Esophagus squamous epithelium (tissue), 5 donors: Measurements from ENCODE around the gene PXT1. TPM values are rescaled to one million over a fixed set of nuclear protein-coding genes. Genes with fewer than 3 reads are reported as not detected.

Source experiments
- DNase-seq: peaks from one replicate; lab custom pipeline; 2025; lab: John Stamatoyannopoulos, UW
- H3K27ac ChIP-seq, 4 donors: fragments of 200-600 bp; sonication (generic); one replicate each; pipeline ENCODE4 v1.5.1; 2016 to 2019; ENCODE audit warnings: mild to moderate bottlenecking in 1 of 4
- H3K27me3 ChIP-seq, 4 donors: fragments of 200-600 bp; sonication (generic); 1 replicate in 3 of 4; 2 replicates in 1 of 4; pipeline versions ENCODE4 v1.5.1 to v1.6.0; 2017 to 2021; ENCODE audit warnings: antibody characterized with exemption in 1 of 4
- H3K36me3 ChIP-seq, 3 donors: fragments of 200-600 bp; sonication (generic); one replicate each; pipeline ENCODE4 v1.5.1; 2016 to 2019
- H3K4me1 ChIP-seq, 3 donors: fragments of 200-600 bp; sonication (generic); one replicate each; pipeline ENCODE4 v1.5.1; 2017 to 2019
- H3K4me3 ChIP-seq, 4 donors: fragments of 200-600 bp; sonication (generic); 1 replicate in 3 of 4; 2 replicates in 1 of 4; pipeline ENCODE4 v1.5.1; 2016 to 2019; ENCODE audit warnings: mild to moderate bottlenecking in 2 of 4, moderate library complexity in 1 of 4
- H3K9me3 ChIP-seq, 3 donors: fragments of 200-600 bp; sonication (generic); one replicate each; pipeline ENCODE4 v1.5.1; 2016 to 2019
- CTCF ChIP-seq, 6 experiments: fragments of 450-650 bp in 4 of 6; fragments of 200-600 bp in 2 of 6; sonication (generic) in 2 of 6; IDR thresholded peaks; one replicate each; pipeline ENCODE4 v1.5.1; 2016 to 2019; ENCODE audit warnings: antibody characterized with exemption in 6 of 6, mild to moderate bottlenecking in 4 of 6, moderate library complexity in 4 of 6
- POLR2A ChIP-seq, 4 donors: fragments of 450-650 bp; IDR thresholded peaks; one replicate each; pipeline ENCODE4 v1.6.1; 2017; ENCODE audit warnings: antibody characterized with exemption in 4 of 4, mild to moderate bottlenecking in 4 of 4, moderate library complexity in 3 of 4
- WGBS, 2 donors: methylation state at CpG; one replicate each; pipeline ENCODE4 v1.1.5; 2018; 5-methylcytosine and 5-hydroxymethylcytosine counted together
- intact Hi-C: fragments of 100-400 bp; cut with DNase I; formaldehyde crosslinking; loops from one replicate; pipeline ENCODE4 v1.15.0; 2022
- small RNA-seq, 4 donors: library from RNA; depleted of rRNA; stranded (forward); fragments of <200 nt; gene quantifications; one replicate each; pipeline ENCODE3, GENCODE V24; 2016
- total RNA-seq, 4 donors: library from RNA; depleted of rRNA; stranded (reverse); fragments of >200 nt; gene quantifications; one replicate each; pipeline ENCODE4 v1.1.0, GENCODE V29; 2016
- donor health status: DM: yes; HTN: yes; CAD: no.

Gene PXT1
- total RNA-seq, 4 donors from 2014 or later, result not detected

- 18 to 32% methylated on average over 25 to 31 of the region's 36 CpGs for WGBS, 2 donors
- H3K27ac ChIP-seq, result no peak overlapping the region
These were observed 101.8 kb downstream of the PXT1 start for GRCh38 chr6:36340618-36341454.

More at GRCh38 chr6:36340618-36341454, 101.8 kb downstream of the PXT1 start:
- H3K27me3 ChIP-seq, result peaks cover 0 to 38% (median 0%) of the 10 kb centered on the region in 4 donors
- DNase-seq, result no peak
- peaks cover 0 to 16% (median 2%) of the 10 kb centered on the region in 3 donors for H3K4me1 ChIP-seq
- peak overlapping the region in 3 of 4 donors; percentile 16 to 55 (median 28) for H3K4me3 ChIP-seq
- TF ChIP-seq POLR2A (IDR thresholded peaks at IDR 0.05), result no peak
- TF ChIP-seq CTCF (IDR thresholded peaks at IDR 0.05), result peak; percentile 88 to 96 (median 92)
- no peaks in the 10 kb centered on the region for H3K9me3 ChIP-seq
- H3K36me3 ChIP-seq, result no peaks in the 10 kb centered on the region
- intact Hi-C loops, result no loop called here

Small RNAs within 50 kb of the gene (small RNA-seq; reads per million reads assigned to genes)
- gene RN7SL502P, result 0 reads per million in 4 donors

Other genes starting within 250 kb of the PXT1 start
- gene BRPF3, start 246.1 kb downstream of the PXT1 start, total RNA-seq, result 10 to 100 TPM in 2 of 4 donors, 1 to 10 TPM in 2; 6.3 to 16.8 (median 9.9) TPM
- under 1 TPM in 2 of 4 donors, not detected in 2; 0.59 to 0.64 TPM for gene PNPLA1, start 172.8 kb downstream of the PXT1 start, total RNA-seq
- not detected for gene BNIP5, start 106.0 kb downstream of the PXT1 start, total RNA-seq
- 1 to 10 TPM; 1.3 to 7.3 (median 2.3) TPM for gene ETV7, start 55.2 kb downstream of the PXT1 start, total RNA-seq
- 10 to 100 TPM; 35.9 to 47.5 (median 41.0) TPM for gene KCTD20, start 146 bp upstream of the PXT1 start, total RNA-seq
- 10 to 100 TPM; 26.5 to 33.6 (median 30.3) TPM for gene STK38, start 104.6 kb upstream of the PXT1 start, total RNA-seq
- gene SRSF3, start 151.5 kb upstream of the PXT1 start, total RNA-seq, result 100 to 1,000 TPM; 111 to 213 (median 185) TPM
- gene CDKN1A, start 235.9 kb upstream of the PXT1 start, total RNA-seq, result 100 to 1,000 TPM in 2 of 4 donors, 10 to 100 TPM in 2; 86.8 to 209 (median 131) TPM